NCI-H2107 treated with DMSO at 0.1 percent for 48 hours (cell line): ENCODE measurements around the gene SLC22A1.
"Not testable (repeated sequence)": the region's sequence is repeated elsewhere in the genome, so short reads cannot be mapped to it uniquely, and the experiment has no call there.

Source experiments
- DNase-seq: peaks from one replicate; lab custom pipeline; 2025; ENCODE audit not compliant: unreplicated experiment; lab: John Stamatoyannopoulos, UW

The SLC22A1 gene

DNA sequence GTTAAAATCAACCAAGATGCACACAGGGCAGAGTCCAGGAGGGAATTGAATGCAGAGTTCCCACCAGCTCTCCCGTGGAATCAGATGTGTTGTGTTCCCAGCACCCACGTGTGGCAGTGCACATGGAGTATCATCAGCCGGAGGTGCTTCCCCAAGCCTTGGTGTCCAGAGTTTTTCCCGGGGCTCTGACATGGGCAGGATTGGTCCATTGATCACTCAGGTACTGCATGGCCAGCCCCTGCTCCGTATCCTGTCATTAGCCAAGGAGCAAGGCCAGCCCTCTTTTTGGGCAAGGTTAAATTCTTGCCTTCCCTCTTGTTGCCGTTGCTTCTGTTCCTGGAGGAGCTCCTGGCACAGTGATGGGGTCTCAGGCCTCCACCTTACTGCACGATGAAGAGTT is 28.6 kb upstream of the SLC22A1 start:
- DNase-seq: no peak

DNA sequence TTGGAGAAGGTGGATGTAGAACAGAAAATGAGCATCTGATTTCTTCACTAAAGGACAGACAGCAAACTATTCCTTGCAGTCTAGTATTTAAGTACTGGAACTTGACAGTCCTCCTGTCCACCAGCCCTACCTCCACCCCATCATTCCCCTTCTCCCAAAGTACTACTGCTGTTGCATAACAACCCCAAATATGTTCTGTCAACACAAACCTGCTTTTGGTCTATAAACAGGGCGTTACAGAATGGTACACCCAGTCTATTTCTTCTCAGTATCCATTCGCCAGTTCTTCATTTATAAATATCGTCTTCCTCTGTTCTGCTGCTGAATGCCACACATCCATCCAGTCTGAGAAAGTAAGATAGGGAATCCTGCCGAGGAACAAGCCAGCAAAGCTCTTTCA is 27.7 kb upstream of the SLC22A1 start:
- no peak for DNase-seq

DNA sequence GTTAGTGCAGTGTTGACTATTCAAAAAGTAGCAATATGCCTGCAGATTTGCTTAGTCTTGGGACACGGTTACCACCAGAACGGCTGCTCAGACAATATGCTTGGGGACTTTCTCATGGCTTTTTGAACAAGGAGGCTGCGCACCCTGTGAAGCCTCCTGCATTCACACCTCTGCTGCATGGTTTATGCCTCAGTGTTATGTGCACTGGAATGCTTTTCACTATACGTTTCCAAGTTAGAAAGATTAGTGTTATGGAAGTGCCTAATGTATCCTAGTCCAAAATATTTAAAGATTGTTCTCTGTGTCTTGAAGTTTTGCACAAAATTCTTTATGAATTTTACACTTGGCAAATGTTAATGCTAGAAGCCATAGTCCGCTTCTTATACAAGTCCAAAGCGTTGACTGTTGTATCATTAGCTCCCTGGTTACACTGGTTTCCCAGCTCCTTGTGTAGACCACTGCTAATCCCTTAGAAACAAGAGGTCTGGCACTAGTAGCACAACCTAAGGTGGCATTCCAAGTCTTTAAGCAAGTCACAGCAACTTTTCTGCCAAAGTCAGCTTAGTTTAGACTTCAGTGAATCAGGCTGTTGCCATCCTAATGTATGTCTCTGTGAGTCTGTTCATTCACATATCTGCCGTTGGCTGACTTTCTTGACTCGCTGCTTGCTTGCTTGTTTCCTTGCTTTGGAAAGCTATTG is 26.3 kb upstream of the SLC22A1 start:
- no peak for DNase-seq

DNA sequence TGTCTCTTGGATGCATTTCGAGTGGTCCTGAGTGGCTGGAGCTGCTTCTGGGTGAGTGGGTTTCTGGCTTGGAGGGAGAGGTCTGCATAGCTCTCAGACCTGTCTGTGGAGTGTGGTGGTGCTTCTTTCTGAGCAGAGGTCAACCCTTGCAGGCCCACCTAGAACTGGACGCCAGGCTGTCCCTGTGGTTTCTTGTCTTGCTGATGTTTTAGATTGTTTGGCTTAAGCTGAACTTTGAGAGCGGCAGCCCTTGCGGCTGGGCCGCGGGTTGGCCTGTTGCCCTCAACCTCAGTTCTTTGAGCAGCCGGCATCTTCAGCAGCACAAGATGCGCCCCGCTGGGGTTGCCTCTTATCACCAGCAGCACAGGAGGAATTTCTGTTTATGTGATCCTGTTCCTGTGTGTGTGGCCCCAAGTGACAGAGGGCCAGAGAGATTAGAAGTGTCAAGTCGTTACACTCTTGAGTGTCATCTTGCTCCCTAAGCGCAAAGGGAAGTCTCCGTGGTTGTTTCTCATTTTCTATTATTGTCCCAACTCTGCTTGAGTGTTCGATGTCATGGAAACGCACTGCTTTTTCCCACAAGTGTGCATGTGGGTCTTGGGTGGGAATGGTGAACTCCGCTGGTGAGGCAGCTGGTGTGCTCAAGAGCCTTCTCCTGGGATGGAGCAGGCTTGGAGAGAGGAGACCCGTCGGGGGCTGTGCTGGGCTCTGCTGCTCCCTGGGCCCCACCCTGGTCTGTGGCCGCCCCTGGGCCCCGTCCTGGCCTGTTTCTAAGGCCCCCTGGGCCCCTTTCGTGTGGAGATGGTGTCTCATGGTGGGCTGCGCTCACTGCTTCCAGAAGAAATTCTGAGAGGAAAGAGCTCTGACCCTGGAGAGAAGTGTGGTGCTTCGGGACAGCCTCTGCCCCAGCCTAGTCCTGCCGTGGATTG is 20.1 kb upstream of the SLC22A1 start:
- DNase-seq: no peak

DNA sequence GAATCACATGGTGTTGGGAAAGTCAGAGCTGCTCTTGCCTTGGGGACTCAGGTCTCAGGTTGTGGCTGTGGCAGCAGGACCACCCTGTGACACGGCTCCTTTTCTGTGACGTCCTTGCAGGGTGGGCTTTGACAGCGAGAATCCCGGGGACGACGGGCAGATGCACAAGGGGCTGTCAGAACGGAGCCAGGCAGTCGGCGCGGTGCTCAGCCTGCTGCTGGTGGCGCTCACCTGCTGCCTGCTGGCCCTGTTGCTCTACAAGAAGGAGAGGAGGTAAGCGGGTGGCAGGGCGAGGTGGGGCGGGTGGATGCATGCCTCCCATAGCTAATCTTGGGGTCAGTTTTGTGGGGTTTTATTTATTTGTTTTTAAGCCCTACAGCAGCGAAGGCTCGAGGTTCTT is 19.2 kb upstream of the SLC22A1 start:
- no peak for DNase-seq

DNA sequence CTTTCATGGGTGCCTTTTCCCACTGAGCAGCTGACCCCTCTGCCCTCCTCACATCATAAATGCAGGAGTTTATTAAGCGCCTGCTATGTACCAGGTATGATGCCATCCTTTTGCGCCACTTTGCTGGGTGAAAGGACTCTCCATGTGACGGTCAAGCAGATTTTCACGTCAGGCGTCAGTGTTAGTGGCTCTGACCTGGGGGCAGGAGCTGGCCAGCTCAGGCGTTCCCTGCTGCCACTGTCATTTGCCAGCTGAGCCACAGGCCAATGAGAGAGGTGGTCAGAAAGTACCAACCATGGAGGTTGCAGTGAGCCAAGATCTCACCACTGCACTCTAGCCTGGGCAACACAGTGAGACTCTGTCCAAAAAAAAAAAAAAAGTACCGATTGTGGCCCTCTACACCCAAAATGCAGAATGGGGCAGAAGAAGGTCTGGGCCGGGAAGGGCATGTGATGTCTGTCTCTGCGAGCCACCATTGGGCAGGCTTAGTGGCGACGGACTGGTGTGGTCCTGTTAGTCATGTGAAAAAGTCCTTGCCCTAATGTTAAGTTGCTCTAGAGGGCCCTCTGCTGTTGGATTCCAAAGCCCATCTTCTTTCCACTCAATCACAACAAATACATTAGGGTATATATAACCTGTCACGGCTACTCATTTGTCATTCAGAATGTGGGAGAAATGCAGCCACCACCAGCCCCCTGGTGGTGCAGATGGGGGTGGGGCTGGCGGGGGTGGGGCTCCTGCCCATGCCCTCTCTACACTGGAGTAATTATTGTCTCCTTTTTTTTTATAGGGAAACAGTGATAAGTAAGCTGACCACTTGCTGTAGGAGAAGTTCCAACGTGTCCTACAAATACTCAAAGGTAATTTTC is 18.4 kb upstream of the SLC22A1 start:
- DNase-seq: no peak

DNA sequence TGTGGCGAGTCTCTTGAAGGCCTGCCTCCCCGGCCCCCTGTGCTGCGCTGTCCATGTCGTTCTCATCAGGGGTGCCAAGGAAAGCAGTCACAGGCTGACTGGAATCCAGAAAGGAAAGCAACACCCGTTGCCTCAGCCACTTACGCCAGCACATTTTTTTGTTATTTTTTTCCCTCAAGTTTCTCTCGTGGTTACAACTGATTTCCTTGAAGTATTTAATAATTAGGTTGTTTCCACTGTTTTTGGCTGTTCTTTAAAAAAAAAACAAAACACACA is 17.9 kb upstream of the SLC22A1 start:
- no peak for DNase-seq

DNA sequence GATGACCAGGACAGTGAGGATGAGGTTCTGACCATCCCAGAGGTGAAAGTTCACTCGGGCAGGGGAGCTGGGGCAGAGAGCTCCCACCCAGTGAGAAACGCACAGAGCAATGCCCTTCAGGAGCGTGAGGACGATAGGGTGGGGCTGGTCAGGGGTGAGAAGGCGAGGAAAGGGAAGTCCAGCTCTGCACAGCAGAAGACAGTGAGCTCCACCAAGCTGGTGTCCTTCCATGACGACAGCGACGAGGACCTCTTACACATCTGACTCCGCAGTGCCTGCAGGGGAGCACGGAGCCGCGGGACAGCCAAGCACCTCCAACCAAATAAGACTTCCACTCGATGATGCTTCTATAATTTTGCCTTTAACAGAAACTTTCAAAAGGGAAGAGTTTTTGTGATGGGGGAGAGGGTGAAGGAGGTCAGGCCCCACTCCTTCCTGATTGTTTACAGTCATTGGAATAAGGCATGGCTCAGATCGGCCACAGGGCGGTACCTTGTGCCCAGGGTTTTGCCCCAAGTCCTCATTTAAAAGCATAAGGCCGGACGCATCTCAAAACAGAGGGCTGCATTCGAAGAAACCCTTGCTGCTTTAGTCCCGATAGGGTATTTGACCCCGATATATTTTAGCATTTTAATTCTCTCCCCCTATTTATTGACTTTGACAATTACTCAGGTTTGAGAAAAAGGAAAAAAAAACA is 16.6 kb upstream of the SLC22A1 start:
- no peak for DNase-seq

DNA sequence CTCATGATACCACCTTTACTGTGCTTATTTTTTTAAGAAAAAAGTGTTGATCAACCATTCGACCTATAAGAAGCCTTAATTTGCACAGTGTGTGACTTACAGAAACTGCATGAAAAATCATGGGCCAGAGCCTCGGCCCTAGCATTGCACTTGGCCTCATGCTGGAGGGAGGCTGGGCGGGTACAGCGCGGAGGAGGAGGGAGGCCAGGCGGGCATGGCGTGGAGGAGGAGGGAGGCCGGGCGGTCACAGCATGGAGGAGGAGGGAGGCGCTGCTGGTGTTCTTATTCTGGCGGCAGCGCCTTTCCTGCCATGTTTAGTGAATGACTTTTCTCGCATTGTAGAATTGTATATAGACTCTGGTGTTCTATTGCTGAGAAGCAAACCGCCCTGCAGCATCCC is 15.6 kb upstream of the SLC22A1 start:
- DNase-seq: no peak

DNA sequence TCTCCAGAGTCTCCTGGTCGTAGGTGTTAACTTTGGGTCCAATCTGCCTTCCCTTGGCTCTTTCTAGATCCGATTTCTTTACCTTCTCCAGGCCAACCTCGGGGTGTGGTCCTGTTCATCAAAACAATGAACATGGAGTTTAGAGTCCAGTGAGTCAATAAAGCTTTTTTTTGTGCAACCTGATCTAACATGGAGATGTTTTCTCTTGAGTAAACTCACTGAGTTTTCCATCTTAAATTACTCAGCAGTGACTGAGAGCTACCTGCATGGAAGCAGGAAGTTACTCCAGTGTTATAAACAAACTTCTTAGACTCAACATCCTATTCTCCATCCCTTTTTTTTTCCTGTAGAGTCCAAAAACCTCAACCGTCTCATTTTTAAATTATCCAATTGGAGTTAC is 14.9 kb upstream of the SLC22A1 start:
- DNase-seq: no peak

DNA sequence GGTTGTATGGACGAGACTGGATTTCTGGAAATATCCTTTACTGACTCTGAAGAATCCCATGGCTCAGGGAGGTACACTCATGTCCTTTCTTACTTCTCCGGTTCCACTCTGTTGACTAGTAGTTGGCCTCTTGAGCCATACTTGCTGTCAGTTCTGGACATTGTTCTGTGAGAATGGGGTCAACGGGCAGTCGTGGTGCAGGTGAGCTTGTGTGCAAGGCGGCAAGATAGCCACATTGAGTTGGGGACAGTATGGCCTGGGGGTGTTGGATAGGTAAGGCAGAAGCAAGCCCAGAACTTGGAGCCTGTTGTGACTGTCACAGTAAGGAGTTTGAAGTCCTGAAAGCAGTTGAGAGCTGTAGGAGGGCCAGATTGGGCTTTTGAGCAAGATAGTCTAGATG is 13.5 kb upstream of the SLC22A1 start:
- no peak for DNase-seq

DNA sequence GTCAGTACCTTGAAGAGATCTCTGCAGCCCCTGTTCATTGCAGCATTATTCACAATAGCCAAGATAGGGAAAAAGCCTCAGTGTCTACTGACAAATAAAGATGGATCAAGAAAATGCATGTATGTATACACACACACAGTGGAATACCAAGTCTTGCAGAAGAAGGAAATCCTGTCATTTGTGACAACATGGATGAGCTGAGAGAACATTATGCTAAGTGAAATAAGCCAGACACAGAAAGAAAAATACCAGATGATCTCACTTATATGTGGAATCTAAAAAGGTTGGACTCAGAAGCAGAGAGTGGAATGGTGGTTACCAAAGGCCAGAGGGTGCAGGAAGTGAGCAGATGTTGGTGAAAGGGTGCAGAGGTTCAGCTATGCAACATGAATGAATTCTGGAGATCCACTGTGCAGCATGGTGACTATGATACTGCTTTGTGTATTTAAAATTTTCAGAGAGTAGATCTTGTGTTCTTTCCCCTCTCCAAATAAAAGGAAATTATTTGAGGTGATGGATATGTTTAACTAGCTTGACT is 11.0 kb upstream of the SLC22A1 start:
- DNase-seq: no peak

DNA sequence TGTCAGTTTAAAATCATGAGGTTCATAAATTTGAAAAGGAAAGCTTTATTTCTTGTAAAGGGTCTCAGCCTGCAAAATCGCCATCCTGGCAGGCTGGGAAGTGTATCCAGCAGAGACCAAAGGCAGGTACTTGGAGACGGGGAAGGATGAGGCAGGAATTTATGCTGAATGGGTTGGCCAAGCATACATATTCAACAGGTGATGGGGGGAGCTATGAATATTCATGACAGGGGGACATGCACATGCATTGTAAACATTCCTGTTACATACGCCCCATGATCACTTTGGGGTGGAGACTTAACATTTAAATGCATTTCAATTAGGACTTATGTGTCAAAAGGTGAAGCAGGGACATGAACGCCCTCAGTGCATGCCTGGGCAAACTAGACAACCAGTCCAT is 9.8 kb upstream of the SLC22A1 start:
- no peak for DNase-seq

DNA sequence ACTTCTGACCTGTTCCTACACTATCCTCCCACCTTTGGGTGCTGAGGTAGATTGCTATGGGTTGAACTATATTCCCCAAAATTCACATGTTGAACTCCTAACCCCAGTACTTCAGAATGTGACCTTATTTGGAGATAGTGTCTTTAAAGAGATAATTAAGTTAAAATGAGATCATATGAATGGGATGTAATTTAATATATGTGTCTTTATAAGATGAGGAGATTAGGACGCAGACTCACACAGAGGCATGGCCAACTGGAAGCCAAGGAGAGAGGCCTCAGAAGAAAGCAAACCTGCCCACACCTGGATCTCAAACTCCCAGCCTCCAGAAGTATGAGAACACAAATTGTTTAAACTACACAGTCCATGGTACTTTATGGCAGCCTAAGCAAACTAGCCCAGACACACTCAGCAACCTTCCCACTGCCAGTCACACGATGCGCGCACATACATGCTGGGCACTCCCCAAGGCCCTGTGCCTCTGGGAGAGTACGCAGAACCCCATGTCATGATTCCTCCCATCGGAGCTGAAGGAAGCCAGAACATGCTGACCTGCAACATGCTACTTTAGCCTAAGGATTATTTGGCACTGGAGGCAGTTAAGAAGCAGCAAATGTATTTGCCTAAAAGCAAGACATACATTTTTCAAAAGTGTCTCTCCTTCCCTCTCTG is 8.9 kb upstream of the SLC22A1 start:
- no peak for DNase-seq

DNA sequence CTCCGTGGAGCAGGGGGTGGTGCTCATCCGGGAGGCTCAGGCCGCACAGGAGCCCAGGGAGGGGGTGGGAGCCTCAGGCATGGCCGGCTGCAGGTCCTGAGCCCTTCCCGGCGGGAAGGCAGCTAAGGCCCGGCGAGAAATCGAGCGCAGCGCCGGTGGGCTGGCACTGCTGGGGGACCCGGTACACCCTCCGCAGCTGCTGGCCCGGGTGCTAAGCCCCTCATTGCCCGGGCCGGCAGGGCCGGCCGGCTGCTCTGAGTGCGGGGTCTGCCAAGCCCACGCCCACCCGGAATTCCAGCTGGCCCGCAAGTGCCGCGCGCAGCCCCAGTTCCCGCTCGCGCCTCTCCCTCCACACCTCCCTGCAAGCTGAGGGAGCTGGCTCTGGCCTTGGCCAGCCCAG is 7.1 kb upstream of the SLC22A1 start:
- not testable (repeated sequence) for DNase-seq

DNA sequence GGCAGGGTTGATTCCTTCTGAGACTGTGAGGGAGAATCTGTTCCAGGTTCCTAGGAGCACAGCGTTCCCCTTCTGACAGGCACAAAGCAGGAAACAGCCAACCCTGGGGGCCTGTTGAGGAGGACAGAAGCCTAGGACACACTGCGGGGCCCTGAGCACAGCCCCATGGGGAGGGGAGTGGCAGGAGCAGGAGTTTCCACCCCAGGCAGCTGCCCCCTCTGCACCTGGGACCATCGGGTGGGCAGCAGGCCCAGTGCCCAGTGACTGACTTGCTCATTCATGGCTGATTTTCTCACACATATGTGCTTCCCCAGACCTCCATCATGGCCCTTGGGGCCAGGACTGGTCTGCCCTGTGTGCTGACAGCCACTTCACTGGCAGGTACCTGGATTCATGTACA is 6.2 kb upstream of the SLC22A1 start:
- DNase-seq: no peak

DNA sequence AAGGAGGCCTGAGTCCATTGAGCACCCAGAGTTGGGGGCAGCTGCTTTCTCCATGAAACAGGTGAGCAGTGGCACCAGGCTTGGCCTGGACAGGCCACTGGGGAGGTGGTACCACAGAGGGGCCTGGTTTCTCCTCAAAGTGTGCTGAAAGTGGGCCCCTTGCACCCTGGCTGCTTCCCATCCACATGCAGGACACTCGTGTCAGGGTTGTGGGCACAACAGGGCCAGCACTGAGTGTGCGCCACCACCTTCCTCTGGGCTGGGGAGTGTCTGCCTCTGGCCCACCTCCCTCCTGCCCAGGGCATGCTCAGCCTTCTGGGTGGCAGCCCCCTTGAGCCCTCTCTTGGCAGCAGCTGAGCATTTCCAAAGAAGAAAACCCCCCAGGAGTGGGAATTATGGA is 5.2 kb upstream of the SLC22A1 start:
- DNase-seq: no peak

DNA sequence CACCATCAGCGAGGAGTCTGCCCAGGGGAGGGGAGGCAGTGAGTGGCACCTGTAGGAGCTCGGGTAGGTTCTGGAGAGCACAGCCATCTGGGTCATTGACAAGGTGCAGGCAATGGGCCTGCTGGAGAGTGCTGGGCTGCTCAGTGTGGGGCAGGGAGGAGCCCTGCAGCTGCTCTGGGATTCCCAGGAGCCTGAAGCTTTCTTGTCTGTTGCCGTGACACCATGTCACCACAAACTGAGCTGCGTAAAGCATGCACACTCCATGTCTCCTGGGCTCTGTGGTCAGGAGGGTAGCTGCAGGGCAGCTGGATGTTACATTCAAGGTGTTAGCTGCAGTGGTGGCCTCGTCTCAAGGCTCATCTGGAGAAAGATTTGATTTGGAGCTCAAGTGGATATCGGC is 4.5 kb upstream of the SLC22A1 start:
- DNase-seq: no peak

DNA sequence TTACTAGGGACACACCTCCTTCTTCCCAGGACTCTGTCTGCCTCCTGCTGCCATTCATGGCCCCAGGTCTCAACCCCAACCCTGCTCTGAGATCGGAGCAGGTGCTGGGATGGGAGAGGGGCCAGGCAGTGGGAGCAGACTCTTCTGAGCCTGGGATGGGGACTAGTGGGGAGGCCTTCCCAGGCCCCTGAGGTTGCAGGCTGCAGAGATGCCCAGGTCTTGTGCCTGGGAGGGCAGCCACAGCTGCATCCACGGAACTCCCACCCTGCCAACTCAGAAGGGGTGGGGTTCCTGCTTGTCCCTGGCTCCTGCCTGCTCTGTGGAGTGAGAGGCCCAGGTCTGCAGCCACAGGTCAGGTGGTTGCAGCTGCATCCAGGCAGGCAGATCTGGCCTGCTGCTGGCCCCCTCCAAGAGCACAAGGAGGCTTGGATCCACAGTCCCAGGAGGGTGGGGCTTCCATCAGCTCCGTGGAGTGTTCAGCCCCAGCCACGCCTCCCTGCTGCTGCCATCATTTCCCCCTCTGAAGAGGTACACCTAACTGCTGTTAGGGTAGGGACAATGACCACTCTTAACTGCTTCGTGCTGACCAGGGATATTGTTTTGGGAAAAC is 2.9 kb upstream of the SLC22A1 start:
- no peak for DNase-seq

DNA sequence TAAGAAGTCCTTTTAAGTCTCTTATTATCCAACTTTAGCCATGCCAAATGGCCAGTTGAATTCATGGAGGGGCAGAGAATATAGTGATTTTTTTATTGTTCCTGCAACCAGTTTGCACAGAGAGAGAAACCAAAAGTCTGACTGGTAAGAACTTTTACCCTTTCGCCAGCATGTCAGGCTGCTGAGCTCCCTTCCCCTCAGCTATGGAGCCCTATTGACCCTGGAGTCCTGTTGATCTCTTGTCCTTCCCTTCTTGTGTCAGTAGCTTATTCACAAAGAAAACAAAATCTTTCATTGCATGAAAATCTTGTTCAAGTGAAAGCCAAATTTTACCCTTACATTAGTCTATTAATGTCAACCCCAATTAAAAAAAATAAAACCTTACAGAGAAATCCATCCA is 1.5 kb upstream of the SLC22A1 start:
- no peak for DNase-seq
